Astrocyte (in vitro differentiated cells and primary cell): Measurements from ENCODE around the gene DPM1.

Experiments used
- EZH2 ChIP-seq: IDR thresholded peaks from 2 replicates; pipeline ENCODE4 v1.6.1; 2012; ENCODE audit warnings: mild to moderate bottlenecking, low read length, inconsistent platforms; ENCODE audit not compliant: insufficient read depth
- TF ChIP-seq, protein P1 (sequence below): IDR thresholded peaks from 2 replicates; pipeline ENCODE4 v1.5.1; 2011; ENCODE audit warnings: low read depth, mild to moderate bottlenecking, inconsistent platforms, low read length, moderate library complexity; ENCODE audit not compliant: insufficient read depth

DNA sequence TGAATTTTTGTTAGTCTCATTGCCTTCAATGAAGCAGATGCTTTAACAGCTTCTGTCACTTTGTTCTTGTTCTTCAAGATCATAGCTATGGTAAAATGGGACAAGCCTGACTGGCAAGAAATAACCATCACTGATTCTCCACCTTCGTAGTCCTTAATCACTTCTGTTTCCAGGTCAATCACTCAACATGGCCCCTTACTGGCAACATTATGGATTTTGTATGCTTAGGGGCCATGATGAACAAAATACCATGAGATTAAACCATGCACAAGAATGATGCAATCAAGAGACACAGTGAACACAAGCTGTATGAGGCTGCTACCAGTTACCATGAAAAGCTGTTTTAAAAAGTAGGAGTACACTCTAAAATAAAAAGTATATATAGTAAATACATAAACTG lies 59.9 kb downstream of the DPM1 start:
- TF ChIP-seq, protein P1, sequence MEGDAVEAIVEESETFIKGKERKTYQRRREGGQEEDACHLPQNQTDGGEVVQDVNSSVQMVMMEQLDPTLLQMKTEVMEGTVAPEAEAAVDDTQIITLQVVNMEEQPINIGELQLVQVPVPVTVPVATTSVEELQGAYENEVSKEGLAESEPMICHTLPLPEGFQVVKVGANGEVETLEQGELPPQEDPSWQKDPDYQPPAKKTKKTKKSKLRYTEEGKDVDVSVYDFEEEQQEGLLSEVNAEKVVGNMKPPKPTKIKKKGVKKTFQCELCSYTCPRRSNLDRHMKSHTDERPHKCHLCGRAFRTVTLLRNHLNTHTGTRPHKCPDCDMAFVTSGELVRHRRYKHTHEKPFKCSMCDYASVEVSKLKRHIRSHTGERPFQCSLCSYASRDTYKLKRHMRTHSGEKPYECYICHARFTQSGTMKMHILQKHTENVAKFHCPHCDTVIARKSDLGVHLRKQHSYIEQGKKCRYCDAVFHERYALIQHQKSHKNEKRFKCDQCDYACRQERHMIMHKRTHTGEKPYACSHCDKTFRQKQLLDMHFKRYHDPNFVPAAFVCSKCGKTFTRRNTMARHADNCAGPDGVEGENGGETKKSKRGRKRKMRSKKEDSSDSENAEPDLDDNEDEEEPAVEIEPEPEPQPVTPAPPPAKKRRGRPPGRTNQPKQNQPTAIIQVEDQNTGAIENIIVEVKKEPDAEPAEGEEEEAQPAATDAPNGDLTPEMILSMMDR = no peak
- TF ChIP-seq EZH2 = no peak
